Loucy (cell line): ENCODE results near the gene PRSS1.

Experiments
- H2AFZ ChIP-seq: fragments of 200-600 bp; sonication (generic); 2 replicates; pipeline ENCODE4 v1.6.0; 2016; ENCODE audit warnings: antibody characterized with exemption, mild to moderate bottlenecking, low read length, moderate library complexity
- H3F3A ChIP-seq: fragments of 200-600 bp; 2 replicates; pipeline ENCODE4 v1.6.0; 2016; ENCODE audit warnings: antibody characterized with exemption, low read depth, mild to moderate bottlenecking
- H3K27me3 ChIP-seq: fragments of 200-600 bp; sonication (generic); 2 replicates; pipeline ENCODE4 v1.6.1; 2014; ENCODE audit warnings: low read length, mild to moderate bottlenecking; ENCODE audit not compliant: insufficient read depth, poor library complexity, severe bottlenecking
- H3K36me3 ChIP-seq: fragments of 200-600 bp; sonication (generic); 2 replicates; pipeline ENCODE4 v1.6.1; 2016; ENCODE audit warnings: low read length; ENCODE audit not compliant: insufficient read depth
- H3K4me1 ChIP-seq: fragments of 200-600 bp; sonication (generic); 2 replicates; pipeline ENCODE4 v1.5.1; 2014; ENCODE audit warnings: low read length, mild to moderate bottlenecking; ENCODE audit not compliant: insufficient read depth, poor library complexity, severe bottlenecking
- H3K4me2 ChIP-seq: fragments of 200-600 bp; sonication (generic); 2 replicates; pipeline ENCODE4 v1.6.0; 2014; ENCODE audit warnings: antibody characterized with exemption, low read length, low read depth, mild to moderate bottlenecking; ENCODE audit not compliant: poor library complexity, severe bottlenecking
- H3K4me3 ChIP-seq: fragments of 200-600 bp; sonication (generic); 2 replicates; pipeline ENCODE4 v1.5.1; 2014; ENCODE audit warnings: low read length, mild to moderate bottlenecking, mixed read lengths; ENCODE audit not compliant: poor library complexity, severe bottlenecking
- H3K79me2 ChIP-seq: fragments of 200-600 bp; sonication (generic); 2 replicates; pipeline ENCODE4 v1.6.1; 2014; ENCODE audit warnings: low read length; ENCODE audit not compliant: insufficient read depth
- H3K9ac ChIP-seq: fragments of 200-600 bp; sonication (generic); 2 replicates; pipeline ENCODE4 v1.6.0; 2014; ENCODE audit warnings: mild to moderate bottlenecking, low read depth, low read length, moderate library complexity; ENCODE audit not compliant: poor library complexity, severe bottlenecking
- H3K9me2 ChIP-seq: fragments of 200-600 bp; sonication (generic); replicated peaks from 2 replicates; pipeline ENCODE4 v1.6.1; 2016; ENCODE audit warnings: low read depth, low read length, mixed read lengths
- H3K9me3 ChIP-seq: fragments of 200-600 bp; sonication (generic); 2 replicates; pipeline ENCODE4 v1.6.1; 2014; ENCODE audit warnings: mild to moderate bottlenecking, antibody characterized with exemption, low read length, low read depth; ENCODE audit not compliant: insufficient read depth
- H4K20me1 ChIP-seq: fragments of 200-600 bp; sonication (generic); 2 replicates; pipeline ENCODE4 v1.6.0; 2014; ENCODE audit warnings: antibody characterized with exemption, low read length, mild to moderate bottlenecking; ENCODE audit not compliant: insufficient read depth, poor library complexity, severe bottlenecking
- EZH2phosphoT487 ChIP-seq: fragments of 200-600 bp; IDR thresholded peaks from 2 replicates; pipeline ENCODE4 v1.6.1; 2018; ENCODE audit warnings: antibody characterized with exemption, mild to moderate bottlenecking, moderate library complexity, borderline replicate concordance
- TF ChIP-seq, protein P1 (sequence below): fragments of 200-600 bp; sonication (generic); conservative IDR thresholded peaks from 2 replicates; pipeline ENCODE4 v1.5.1; 2014; ENCODE audit warnings: mild to moderate bottlenecking, antibody characterized with exemption, low read length

PRSS1 gene

DNA sequence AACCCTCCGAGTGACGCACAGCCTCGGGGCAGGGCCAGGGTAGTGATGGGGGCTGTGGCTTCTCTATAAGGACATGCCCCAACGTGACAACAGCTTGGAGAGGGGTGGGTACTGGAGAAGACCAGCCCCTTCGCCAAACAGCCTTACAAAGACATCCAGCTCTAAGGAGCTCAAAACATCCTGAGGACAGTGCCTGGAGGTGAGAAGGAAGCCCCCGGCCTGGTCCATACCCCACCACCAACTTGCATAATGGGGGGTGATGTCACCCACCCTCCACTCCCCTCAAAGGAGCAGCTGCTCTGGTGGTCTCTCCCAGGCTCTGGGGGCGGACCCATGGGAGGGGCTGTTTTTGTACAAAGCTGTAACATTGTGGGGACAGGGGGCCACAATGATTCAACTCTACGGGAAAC lies 36.6 kb downstream of the PRSS1 start:
- Histone ChIP-seq H3K4me2 (no peak overlapping the region), H3K79me2 (no peaks in the 10 kb centered on the region), H3K4me1 (no peaks in the 10 kb centered on the region), H3K9me3 (no peaks in the 10 kb centered on the region), H4K20me1 (no peaks in the 10 kb centered on the region), H3K27me3 (no peaks in the 10 kb centered on the region), H3K9ac (no peak overlapping the region), H3K36me3 (no peaks in the 10 kb centered on the region), H3K4me3 (no peak overlapping the region), H3K9me2 (no peaks in the 10 kb centered on the region), H3F3A (no peaks in the 10 kb centered on the region), H2AFZ (no peak overlapping the region)
- no peak for TF ChIP-seq EZH2phosphoT487
- TF ChIP-seq, protein P1, sequence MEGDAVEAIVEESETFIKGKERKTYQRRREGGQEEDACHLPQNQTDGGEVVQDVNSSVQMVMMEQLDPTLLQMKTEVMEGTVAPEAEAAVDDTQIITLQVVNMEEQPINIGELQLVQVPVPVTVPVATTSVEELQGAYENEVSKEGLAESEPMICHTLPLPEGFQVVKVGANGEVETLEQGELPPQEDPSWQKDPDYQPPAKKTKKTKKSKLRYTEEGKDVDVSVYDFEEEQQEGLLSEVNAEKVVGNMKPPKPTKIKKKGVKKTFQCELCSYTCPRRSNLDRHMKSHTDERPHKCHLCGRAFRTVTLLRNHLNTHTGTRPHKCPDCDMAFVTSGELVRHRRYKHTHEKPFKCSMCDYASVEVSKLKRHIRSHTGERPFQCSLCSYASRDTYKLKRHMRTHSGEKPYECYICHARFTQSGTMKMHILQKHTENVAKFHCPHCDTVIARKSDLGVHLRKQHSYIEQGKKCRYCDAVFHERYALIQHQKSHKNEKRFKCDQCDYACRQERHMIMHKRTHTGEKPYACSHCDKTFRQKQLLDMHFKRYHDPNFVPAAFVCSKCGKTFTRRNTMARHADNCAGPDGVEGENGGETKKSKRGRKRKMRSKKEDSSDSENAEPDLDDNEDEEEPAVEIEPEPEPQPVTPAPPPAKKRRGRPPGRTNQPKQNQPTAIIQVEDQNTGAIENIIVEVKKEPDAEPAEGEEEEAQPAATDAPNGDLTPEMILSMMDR: no peak

DNA sequence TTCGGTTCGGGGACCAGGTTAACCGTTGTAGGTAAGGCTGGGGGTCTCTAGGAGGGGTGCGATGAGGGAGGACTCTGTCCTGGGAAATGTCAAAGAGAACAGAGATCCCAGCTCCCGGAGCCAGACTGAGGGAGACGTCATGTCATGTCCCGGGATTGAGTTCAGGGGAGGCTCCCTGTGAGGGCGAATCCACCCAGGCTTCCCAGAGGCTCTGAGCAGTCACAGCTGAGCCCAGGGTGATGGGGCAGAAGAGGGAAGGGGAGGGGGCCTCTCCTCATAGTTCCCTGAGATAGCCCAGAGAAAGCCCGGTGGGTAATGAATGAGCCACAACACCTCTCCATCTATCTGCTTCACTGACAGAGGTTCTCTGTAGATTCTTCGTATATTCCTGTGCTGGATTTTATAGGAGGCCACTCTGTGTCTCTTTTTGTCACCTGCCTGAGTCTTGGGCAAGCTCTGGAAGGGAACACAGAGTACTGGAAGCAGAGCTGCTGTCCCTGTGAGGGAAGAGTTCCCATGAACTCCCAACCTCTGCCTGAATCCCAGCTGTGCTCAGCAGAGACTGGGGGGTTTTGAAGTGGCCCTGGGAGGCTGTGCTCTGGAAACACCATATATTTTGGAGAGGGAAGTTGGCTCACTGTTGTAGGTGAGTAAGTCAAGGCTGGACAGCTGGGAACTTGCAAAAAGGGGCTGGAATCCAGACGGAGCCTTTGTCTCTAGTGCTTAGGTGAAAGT lies 37.9 kb downstream of the PRSS1 start:
- no peaks in the 10 kb centered on the region for H3K36me3 ChIP-seq
- TF ChIP-seq EZH2phosphoT487: no peak
- TF ChIP-seq, protein P1: no peak

DNA sequence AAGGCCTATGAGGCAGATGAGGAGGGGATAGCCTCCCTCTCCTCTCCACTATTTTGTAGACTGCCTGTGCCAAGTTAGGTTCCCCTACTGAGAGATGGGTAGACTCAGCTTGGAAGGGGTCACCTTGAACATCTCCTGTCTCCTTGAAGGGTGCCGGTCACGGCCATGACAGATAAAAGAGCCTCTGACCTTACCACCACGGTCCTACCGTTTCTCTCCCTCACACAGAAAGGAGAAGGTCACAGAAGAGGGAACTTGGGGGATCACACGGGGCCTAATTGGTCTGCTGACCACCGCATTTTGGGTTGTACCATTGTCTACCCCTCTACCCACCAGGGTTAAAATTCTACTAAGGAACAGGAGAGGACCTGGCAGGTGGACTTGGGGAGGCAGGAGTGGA lies 38.5 kb downstream of the PRSS1 start:
- H3K4me3 ChIP-seq: no peak overlapping the region
- TF ChIP-seq, protein P1: no peak
- no peak for TF ChIP-seq EZH2phosphoT487
- H3F3A ChIP-seq: no peaks in the 10 kb centered on the region
- H3K9ac ChIP-seq: no peak overlapping the region
- no peak overlapping the region for H3K4me2 ChIP-seq
- H3K4me1 ChIP-seq: no peaks in the 10 kb centered on the region
- no peaks in the 10 kb centered on the region for H3K36me3 ChIP-seq
- no peaks in the 10 kb centered on the region for H3K9me2 ChIP-seq
- H3K27me3 ChIP-seq: no peaks in the 10 kb centered on the region
- no peak overlapping the region for H2AFZ ChIP-seq
- H4K20me1 ChIP-seq: no peaks in the 10 kb centered on the region
- no peaks in the 10 kb centered on the region for H3K79me2 ChIP-seq
- no peaks in the 10 kb centered on the region for H3K9me3 ChIP-seq

More for the DNA sequence above, 37.9 kb downstream of the PRSS1 start:
- no peaks in the 10 kb centered on the region for H4K20me1 ChIP-seq
- H3K9me2 ChIP-seq: no peaks in the 10 kb centered on the region
- H3K4me3 ChIP-seq: no peak overlapping the region
- H3K4me1 ChIP-seq: no peaks in the 10 kb centered on the region
- H3K4me2 ChIP-seq: no peak overlapping the region
- no peak overlapping the region for H2AFZ ChIP-seq
- no peaks in the 10 kb centered on the region for H3K9me3 ChIP-seq
- no peaks in the 10 kb centered on the region for H3F3A ChIP-seq
- H3K9ac ChIP-seq: no peak overlapping the region
- no peaks in the 10 kb centered on the region for H3K79me2 ChIP-seq
- no peaks in the 10 kb centered on the region for H3K27me3 ChIP-seq
